CD4-positive, alpha-beta T cell treated with Interleukin-2 at 100 ng/mL for 4 hours (primary cell): ENCODE results near the gene YKT6.
"Not testable (repeated sequence)": the region's sequence is repeated elsewhere in the genome, so short reads cannot be mapped to it uniquely, and the experiment has no call there.

Source experiments
- DNase-seq: peaks from one replicate; pipeline ENCODE4 v3.0.0-alpha.2; 2020; ENCODE audit warnings: low spot score

The YKT6 gene

DNA sequence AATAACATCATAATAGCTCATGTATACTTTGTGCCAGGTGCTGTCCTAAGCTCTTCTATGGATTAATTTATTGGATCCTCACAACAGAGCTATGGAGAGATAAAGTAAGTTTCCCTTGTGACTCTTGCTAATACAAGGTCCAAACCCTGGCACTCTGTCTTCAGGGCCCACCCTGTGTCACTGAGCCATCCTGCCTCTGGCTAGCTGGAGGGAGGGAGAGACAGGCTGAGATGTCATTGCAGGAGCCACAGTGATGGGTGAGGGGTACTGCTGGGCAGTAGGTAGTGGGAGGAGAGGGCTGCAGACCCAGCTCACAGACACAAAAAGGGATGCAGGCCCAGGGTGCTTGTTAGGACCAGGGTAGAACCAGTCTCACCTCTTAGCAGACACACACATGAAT, 28.4 kb upstream of the YKT6 start:
- DNase-seq, result no peak

DNA sequence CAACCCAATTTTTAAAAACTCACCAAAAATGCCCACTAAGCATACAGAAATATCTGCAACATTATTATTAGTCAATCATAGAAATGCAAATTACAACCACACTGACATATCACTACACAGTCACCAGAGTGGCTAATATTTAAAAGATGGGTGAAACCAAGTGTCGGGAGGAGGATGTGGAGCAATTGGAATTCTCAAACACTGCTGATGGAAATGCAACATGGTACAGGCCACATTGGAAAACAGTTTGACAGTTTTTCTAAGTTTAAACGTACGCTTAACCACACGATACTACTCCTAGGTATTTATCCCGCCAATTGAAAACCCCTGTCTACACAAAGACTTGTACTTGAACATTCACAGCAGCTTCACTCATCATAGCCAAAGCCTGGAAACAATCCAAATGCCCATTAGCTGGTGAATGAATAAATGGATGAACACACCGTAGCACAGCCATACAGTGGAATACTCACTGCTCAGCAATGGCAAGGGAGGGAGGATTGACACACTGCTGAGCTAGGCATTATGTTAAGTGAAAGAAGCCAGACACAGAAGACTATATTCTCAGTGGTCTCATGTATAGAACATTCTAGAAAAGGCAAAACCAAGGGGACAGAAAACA, 27.9 kb upstream of the YKT6 start:
- DNase-seq, result no peak

DNA sequence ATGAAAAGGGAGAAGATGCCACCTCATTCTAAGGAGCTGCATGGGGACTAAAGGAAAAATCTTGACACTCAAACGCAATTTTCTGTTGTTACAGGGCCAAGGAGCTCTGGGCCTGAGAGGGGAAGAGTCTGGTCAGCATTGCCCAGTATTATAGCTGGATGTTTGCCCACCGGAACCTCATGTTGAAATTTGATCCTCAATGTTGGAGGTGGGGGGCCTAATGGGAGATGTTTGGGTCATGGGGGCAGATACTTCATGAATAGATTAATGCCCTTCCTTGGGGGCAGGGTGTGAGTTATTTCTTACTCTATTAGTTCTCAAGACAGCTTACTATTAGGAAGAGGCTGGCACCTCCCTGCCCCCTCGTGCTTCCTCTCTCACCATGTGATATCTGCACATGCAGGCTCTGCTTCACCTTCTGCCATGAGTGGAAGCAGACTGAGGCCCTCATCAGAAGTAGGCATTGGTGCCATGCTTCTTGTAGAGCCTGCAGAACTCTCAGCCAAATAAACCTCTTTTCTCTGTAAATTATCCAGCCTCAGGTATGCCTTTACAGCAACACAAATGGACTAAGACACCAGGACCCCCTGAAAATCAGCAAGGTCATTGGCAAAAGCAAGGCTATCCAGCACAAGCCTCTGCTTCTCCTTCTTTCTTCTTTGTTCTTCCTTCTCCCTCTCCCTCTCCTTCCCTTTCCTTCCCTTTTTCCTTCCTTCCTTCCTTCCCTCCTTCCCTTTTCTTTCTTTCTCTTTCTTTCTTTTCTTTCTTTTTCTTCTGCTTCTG, 26.7 kb upstream of the YKT6 start:
- DNase-seq, result no peak

DNA sequence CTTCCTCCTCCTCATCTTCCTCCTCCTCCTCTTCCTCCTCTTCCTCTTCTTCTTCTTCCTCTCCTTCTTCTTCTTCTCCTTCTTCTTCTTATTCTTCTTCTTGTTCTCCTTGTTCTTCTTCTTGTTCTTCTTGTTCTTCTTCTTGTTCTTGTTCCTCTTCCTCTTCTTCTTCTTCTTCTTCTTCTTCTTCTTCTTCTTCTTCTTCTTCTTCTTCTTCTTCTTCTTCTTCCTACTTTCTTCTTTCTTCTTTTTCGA, 26.2 kb upstream of the YKT6 start:
- not testable (repeated sequence) for DNase-seq

DNA sequence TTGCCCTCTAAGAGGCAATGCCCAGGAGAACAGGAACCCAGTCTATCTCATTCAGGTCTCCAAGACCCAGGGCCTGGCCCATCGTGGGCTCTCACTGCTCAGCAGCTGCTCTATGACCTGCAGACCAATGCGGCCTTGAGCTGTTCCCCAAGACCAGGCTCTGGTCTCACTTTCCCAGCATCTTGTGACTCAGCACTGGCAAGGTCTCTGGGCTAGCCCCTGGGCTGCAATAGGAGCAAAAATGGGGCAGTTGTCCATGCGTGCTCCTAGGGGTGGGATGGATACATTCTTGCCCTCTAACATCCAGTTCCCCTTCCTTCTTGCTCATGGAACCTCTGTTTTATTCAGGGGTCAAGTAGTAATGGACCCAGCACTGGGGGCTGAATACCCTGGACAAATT, 25.0 kb upstream of the YKT6 start:
- DNase-seq, result no peak

DNA sequence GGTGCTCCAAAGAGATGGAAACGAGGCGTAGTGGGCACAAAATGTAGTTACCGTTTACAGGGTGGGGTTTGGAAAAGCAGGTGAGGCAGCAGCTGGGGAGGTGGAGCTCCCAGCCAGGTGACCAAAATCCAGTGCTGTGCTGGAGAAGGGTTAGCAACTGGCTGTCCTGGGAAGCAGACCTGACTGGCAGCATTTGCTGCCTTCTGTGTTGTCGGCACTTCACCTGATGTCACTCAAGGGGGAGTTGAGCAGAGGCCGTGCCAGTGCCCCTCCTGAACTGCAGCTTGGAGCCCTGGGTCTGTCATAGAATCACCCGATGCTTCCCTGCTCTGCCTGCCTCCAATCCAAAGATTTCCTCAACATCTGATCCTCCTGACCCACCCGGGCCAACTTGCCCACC, 24.3 kb upstream of the YKT6 start:
- DNase-seq, result no peak

DNA sequence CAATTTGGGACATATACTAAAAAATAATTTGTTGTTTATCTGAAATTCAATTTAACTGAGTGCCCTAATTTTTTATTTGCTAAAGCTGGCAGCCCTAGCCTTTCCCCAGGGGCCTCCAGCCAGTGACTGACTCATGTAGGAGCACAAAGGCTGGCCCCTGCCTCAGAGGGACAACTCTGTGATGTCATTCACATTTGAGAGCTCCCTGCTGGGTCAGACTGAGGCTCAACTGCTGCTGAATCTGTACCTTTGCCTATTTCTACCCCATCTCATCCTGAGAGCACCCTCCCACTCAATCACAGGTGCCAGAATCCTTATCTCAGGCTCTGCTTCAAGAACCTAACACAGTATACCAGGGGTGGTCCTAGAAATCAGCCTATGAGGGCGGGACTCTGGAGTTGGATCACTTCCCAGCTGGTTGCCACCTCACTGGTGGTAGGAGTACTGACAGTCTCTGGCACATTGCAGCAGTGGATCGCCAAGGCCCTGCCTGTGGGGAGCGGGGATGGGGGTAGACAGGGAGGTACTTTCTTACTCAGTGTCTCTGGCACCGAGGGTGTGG, 23.1 kb upstream of the YKT6 start:
- DNase-seq, result no peak

DNA sequence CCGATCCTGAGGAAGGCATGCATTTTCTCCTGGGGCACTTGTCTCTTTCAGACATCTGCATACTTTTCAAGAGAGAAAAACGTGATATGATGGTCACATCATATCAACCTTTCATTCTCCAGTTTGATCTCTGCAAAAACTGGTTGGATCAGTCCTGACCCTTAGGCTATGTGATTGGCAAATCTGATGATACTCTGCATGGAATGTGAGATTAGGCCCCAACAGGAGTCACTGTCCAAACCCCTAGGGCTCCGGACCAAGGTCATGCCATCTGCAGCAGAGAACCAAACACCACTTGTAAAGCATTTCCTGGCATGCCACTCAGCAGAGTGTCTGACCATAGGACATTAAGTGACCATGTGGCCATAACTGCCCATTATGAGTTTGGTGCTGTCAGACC, 20.1 kb upstream of the YKT6 start:
- DNase-seq, result no peak

DNA sequence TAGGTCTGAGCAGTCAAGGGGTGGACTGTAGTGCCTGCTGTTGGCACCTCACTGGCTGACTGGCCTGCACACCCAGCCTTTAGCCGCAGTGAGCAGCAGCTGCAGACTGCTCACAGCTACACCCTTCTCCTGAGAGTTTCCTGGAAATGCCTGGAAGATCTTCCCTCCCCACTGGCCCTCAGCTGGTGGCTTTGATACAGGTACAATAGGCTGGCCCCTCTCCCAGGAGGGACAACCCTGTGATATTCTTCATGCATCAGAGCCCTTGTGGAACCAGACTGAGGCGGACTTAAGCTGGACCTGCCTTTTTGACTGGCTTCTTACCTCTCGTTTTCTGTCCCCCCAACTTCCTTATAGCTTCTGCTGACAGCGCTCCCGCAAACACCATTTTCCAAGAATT, 18.0 kb upstream of the YKT6 start:
- DNase-seq, result no peak

DNA sequence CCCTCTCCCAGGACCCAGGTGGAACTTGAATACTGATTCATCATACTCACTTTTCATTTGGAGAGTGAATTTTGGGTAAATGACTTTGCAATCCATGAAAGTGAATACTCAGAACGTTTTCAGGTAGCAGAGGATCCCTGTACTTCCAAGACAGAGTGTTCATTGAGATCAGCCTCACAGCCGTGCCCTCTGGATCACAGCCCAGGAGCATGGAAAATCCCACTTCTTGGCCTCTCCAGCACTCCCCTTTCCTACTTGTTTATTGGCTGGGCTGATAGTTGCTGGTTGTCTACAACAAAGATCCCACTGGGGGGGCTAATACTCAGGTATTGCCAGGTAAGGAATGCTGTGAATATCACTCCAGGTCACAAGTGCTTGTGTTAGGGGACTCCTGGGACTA, 17.4 kb upstream of the YKT6 start:
- DNase-seq, result no peak

DNA sequence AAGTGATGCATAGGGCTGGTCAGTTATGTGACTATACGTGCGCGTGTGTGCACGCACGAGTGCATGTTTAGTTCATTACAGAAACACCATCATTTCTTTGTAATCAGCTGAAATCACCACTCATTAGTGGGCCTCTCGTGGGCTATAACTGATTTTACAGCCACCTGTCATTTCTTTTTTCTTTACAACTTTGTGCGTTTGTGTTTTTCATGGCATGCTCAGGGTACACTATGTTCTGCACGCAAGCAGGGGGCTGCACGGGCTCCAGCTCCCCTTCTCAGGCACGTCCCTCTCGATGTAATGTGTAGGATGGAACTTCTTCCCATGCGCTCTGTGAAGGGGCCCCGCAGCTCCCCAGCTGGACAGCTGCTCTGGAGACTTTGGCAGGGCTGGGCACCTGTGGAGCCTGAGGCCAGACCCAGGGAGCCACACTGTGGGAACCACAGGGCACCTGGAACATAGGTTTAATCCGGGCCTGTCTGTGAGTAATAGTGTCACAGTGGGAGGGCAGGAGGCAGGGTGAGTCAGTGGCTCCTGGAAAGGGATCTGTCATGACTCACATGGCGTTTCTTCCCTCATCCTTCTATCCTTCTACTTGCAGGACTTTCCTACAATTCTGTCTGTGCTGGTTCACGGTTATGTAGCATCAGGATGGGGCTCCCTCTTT, 16.4 kb upstream of the YKT6 start:
- no peak for DNase-seq

DNA sequence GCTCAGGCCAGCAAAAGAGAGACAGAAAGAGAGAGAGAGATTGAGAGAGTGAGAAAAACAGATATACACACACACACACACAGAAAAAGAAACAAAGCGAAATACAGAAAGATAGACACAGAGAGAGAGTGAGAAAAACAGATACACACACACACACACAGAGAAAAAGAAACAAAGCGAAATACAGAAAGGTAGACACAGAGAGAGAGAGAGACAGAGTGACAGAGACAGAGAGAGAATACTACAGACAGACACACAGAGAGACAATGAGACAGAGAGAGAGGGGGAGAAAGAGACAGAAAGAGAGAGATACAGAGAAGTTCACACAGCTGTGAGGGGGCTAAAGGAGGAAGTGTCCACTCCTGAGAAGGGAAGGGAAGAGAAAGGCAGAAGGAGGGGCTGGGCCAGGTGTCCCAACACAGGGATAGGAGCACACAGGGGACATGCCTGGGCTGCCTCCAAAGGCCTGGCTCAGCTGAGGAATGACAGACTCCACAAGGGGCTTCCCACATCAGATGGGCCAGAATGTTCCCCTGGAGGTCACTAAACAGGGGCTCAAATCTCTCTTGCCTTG, 15.8 kb upstream of the YKT6 start:
- no peak for DNase-seq

DNA sequence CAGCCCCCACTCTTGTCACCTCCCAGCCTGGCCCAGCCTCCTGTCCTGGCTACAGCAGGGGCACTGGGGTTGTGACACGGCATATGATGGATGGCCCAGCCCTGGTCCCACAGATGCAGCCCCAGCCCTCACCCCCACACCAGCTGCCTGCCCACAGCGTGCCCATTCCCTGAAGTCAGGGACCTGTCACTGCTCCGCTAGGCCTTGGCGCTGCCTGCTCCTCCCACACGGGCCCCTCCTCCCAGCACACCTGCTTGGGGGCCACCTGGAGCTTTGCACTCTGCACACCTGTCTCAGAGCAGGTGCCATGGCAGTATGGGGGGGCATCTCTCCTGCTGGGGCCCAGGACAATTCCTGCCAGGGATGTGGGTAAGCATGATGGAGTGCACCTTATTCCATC, 15.0 kb upstream of the YKT6 start:
- no peak for DNase-seq

DNA sequence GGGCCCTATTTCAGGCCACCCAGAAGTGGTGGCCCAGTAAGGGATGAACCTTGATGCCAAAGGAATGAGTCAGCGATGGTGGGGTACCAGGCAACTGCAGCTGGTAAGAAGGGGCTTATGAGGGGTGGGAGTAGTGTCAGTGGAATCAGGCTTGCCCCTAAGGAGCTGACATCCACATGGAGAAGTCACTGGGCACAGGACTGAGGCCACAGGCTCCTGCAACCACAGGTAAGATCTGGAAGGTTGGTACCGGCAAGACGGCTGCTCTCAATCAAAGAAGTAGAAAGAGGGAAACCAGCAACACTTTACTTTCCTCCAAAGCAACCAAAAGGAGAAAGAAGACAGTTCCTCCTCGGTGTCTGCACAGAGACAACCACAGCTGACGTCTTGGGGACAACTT, 14.0 kb upstream of the YKT6 start:
- no peak for DNase-seq

DNA sequence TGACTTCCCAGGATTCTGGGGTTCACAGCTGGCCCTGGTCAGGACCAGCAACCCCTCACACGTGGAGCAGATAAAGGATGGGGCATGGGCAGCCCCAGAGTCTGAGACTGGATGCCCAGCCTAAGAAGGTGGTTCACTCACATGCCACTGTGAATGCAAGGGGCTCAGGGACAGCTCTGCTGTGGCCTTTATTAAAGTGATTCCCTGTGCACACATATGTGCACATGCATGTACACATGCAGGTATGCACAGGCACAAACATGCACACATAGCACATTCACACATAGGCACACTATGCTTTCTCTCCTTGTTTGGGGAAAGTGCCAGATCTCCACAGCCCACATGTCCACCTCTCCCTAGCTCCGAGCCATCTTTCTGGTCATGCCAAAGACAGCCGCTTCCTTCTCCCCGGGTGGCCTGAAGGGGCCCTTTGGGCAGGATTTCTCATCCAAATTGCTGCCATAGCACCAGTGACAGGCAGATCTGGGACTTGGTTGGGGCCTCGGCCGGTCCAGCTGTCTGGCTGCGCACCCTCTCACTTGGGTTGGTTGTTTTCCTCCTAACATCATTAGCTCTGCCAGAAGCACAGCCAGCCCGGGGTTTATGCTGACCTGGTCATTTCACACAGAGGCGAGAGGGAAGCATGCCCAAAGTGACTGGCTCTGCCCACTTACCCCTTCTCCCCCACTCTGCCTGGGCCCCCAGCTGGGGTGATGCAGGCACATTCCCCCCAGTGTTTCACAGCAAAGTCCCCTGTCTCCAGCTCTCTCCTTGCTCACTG, 13.0 kb upstream of the YKT6 start:
- no peak for DNase-seq

DNA sequence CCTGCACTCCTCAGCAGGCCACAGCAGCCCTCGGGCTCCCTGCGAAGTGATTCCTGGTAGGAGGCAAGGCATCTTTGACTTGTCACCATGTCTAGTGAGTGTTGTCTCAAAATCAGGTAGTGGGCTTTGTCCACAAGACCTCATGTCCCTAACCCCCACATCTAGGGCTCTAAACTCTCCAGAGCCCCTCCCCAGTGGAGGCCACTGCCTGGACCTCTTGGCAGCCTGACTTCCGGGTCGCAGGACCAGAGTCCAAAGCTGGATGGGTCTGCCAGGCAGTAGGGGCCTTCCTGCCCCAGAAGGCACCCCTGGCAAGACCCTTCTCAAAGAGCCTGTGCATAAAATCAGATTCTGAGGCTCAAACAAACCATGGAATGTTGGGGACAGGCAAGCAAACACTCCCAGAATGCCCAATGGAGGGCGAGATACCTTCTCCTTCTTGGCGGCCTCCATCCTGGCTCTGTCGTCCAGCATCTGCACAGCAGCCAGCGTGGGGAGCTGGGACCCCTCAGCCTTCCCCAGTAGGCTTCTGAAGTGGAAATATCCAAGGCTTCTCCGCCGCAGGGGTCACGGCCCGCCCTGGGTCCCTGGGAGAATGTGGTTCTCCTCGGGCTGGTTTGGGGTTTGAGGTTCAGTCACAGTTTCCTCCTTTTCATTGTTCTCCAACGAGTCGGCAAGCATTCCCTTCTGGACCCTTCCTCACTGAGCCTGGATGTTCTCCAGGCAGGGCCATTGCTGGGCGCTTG, 12.1 kb upstream of the YKT6 start:
- no peak for DNase-seq

DNA sequence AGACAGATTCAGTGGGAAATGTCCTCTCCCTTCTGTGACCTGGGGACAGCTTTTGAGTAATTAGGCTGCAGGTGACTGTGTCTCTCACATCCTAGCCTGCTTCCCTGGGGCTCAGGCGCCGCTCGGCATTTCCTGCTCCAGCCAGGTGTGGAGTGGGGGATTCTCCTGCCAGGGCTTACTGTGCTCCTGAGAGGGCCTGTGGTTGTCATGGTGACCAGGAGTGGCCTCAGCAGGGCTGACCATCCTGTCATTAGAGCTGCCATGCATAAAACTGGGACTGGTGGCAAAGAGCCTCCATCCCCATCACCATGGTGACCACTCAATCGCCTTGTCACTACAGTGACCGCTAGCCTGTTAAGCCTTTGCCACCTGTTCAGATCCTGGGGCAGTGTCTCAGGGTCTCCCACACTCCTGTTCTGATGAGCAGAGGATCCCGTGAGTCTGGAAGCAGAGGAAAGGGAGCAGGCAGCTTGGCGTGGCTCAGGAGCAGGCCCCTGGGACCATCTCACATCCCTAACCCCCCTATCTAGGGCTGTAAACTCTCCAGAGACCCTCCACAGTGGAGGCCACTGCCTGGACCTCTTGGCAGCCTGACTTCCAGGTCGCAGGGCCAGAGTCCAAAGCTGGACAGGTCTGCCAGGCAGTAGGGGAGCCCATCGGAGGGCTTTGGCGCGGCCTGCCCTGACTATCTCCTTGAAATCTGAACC, 11.3 kb upstream of the YKT6 start, which contains the start of gene GCK:
Gene GCK, minus strand, starts transcription at position 154 of the 707 bp plus-strand sequence. CDS start 486 bp downstream, outside the sequence.
- DNase-seq, result no peak

DNA sequence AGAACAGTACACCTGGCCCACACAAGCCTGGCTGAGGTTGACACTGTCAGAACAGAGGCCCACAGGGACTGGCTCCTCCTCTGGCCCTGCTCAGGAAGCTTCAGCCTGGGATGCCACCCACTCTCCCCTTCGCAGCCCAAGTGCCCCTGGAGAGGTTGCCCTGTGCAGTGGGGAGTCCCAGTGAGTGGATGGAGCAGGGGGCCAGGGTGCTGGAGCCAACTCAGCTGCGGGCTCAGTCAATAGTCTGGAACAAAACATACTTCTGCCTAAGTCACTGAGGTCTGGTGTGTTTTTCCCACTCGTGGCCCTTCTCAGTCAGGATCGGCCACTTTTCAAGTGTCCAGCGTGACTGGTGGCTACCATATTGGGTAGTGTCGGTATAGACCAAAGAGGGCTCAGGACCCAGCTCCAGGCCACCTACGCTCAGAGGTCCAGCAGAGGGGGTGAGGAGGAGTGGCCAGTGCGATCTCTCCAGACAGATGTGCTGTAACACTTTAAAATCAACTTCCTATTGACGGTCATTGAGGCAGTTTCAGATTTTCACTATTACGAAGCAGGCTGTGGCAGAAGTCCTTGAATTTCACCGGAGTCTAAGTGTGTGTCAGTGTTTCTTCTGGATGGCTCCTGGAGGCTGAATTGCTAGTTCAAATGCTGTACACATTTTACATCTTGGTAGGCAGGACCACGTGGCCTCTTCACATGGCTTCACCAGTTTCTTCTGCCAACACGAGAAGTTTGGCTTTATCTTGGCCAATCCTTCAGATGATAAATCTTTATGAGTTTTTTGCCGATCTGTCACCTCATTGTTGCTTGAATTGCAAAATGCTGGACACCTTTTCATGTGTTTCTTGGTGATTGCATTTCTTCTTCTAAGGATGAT, 10.5 kb upstream of the YKT6 start:
- DNase-seq, result no peak

DNA sequence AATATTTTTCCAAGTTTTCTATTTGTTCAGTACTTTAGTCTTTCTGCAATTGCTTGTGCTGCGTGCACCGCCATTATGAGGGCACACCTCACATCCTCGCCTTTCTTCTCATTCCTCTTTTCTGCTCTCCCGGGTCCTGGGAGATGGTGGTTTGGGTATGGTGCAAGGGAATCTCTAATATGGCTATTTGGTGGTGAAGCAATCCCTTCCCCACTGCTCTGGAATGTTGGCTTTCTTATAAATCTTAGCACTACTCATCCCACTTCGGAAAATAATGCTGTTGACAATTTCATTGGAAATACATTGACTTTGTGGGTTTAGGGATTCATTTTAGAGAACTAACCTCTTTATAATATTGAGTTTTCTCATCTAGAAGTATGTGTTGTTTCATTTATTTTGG, 9.6 kb upstream of the YKT6 start:
- DNase-seq, result no peak
